MM.1S (cell line): Measurements from ENCODE around the gene WDPCP.

Source experiments
- CTCF ChIP-seq: fragments of 300-600 bp; sonication (generic); IDR thresholded peaks from 2 replicates; pipeline ENCODE4 v1.5.1; 2016; ENCODE audit warnings: antibody characterized with exemption, low read length, mixed read lengths
- EZH2 ChIP-seq: fragments of 300-600 bp; sonication (generic); optimal IDR thresholded peaks from 2 replicates; pipeline ENCODE3; 2017; ENCODE audit warnings: low read depth, mild to moderate bottlenecking, antibody characterized with exemption, low read length, mixed read lengths
- EZH2phosphoT487 ChIP-seq: fragments of 300-600 bp; sonication (generic); IDR thresholded peaks from 2 replicates; pipeline ENCODE4 v1.6.1; 2018; ENCODE audit warnings: antibody characterized with exemption, low read length

GRCh38 chr2:63434024-63435001, 154.0 kb downstream of the WDPCP start:
- no peak for TF ChIP-seq CTCF
- no peak for TF ChIP-seq EZH2
- no peak for TF ChIP-seq EZH2phosphoT487
